ENCODE measurements around the gene SLC34A1.
A peak's percentile ranks its signal among the peaks of the same experiment; 100 is the strongest.

The SLC34A1 gene

GRCh38 chr5:177389241-177390169 lies 5.3 kb downstream of the SLC34A1 start:
- DNase-seq = peak; percentile 97

GRCh38 chr5:177390363-177391300 lies 6.4 kb downstream of the SLC34A1 start:
- DNase-seq = peak; percentile 85

GRCh38 chr5:177392765-177393164 lies 8.5 kb downstream of the SLC34A1 start:
- DNase-seq = no peak

GRCh38 chr5:177393206-177393765 lies 9.1 kb downstream of the SLC34A1 start:
- no peak for DNase-seq

GRCh38 chr5:177393990-177394389 lies 9.8 kb downstream of the SLC34A1 start:
- no peak for DNase-seq

- DNase-seq = no peak
Measured at GRCh38 chr5:177396078-177396477, 11.8 kb downstream of the SLC34A1 start.

- DNase-seq = no peak
Measured at GRCh38 chr5:177396807-177397206, 12.6 kb downstream of the SLC34A1 start.

- DNase-seq = no peak
Measured at GRCh38 chr5:177397875-177398390, 13.7 kb downstream of the SLC34A1 start.

- DNase-seq = peak; percentile 22
Measured at GRCh38 chr5:177399997-177400868, 16.0 kb downstream of the SLC34A1 start, which contains the start of gene PFN3. Gene PFN3, minus strand, starts transcription at chr5:177400661. Its CDS starts 85 bp downstream, at chr5:177400576.

- DNase-seq = peak; percentile 71
Measured at GRCh38 chr5:177402271-177403043, 18.2 kb downstream of the SLC34A1 start.

GRCh38 chr5:177403102-177403791 lies 19.0 kb downstream of the SLC34A1 start:
- DNase-seq = no peak

GRCh38 chr5:177403792-177404640 lies 19.8 kb downstream of the SLC34A1 start:
- peak; percentile 82 for DNase-seq

GRCh38 chr5:177404641-177405179 lies 20.5 kb downstream of the SLC34A1 start:
- no peak for DNase-seq

- DNase-seq = no peak
Measured at GRCh38 chr5:177405312-177405711, 21.1 kb downstream of the SLC34A1 start.

GRCh38 chr5:177405805-177406204 lies 21.6 kb downstream of the SLC34A1 start:
- no peak for DNase-seq

- DNase-seq = no peak
Measured at GRCh38 chr5:177409043-177409801, 25.0 kb downstream of the SLC34A1 start, which contains the start of gene F12. Gene F12, minus strand, starts transcription at chr5:177409564. Its CDS starts 37 bp downstream, at chr5:177409527.

- no peak for DNase-seq
Measured at GRCh38 chr5:177410575-177410974, 26.3 kb downstream of the SLC34A1 start.

GRCh38 chr5:177412603-177413233 lies 28.5 kb downstream of the SLC34A1 start:
- no peak for DNase-seq

All from EL (cell line).